Endothelial cell of coronary artery (primary cell): ENCODE data around the gene CYB5R2. TPM values are rescaled to one million over a fixed set of nuclear protein-coding genes. Genes with fewer than 3 reads are reported as not detected.

Experiments used
- total RNA-seq: library from RNA; depleted of rRNA; stranded (reverse); fragments of >200 nt; gene quantifications from 2 replicates; pipeline ENCODE4 v1.2.3, GENCODE V29; 2014

CYB5R2 gene
- 0.90 and 1.0 TPM in 2 replicates for total RNA-seq

GRCh38 chr11:7672960-7673723 is at the start of gene CYB5R2:
Gene CYB5R2, minus strand, starts transcription at chr11:7673500. Its CDS starts 675 bp downstream, at chr11:7672825.

GRCh38 chr11:7706377-7706776 is 33.1 kb upstream of the CYB5R2 start, which contains the start of gene OVCH2:
Gene OVCH2, minus strand, starts transcription at chr11:7706477. Its CDS starts 83 bp downstream, at chr11:7706394.

Other genes with a start within 250 kb of the CYB5R2 start
- gene OLFML1, start 188.0 kb downstream of the CYB5R2 start, total RNA-seq, result 0.09 TPM in 1 of 2 replicates, not detected in the other
- 2.9 and 3.8 TPM in 2 replicates for gene PPFIBP2, start 159.5 kb downstream of the CYB5R2 start, total RNA-seq
- gene OVCH2, start 33.0 kb upstream of the CYB5R2 start, total RNA-seq, result not detected in 2 replicates
- 0.09 TPM in 1 of 2 replicates, not detected in the other for gene OR5P2, start 123.4 kb upstream of the CYB5R2 start, total RNA-seq
- not detected in 2 replicates for gene OR5P3, start 157.3 kb upstream of the CYB5R2 start, total RNA-seq